Progenitor cell of endocrine pancreas (in vitro differentiated cells): Measurements from ENCODE around the gene SKIC8. TPM values are rescaled to one million over a fixed set of nuclear protein-coding genes. Genes with fewer than 3 reads are reported as not detected.

ENCODE experiments used
- DNase-seq: peaks from one replicate; pipeline ENCODE4 v3.0.0; 2021; ENCODE audit warnings: low spot score; ENCODE audit not compliant: unreplicated experiment
- H3K27ac Mint-ChIP-seq: 2 replicates; pipeline ENCODE4 v1.8.0; 2021; ENCODE audit warnings: mild to moderate bottlenecking, moderate library complexity, mixed read lengths
- H3K27me3 Mint-ChIP-seq: 2 replicates; pipeline ENCODE4 v1.8.0; 2021; ENCODE audit warnings: mixed read lengths
- H3K36me3 Mint-ChIP-seq: 2 replicates; pipeline ENCODE4 v1.8.0; 2022; ENCODE audit warnings: mixed read lengths; ENCODE audit not compliant: insufficient read depth
- H3K4me1 Mint-ChIP-seq: 2 replicates; pipeline ENCODE4 v1.8.0; 2021; ENCODE audit warnings: low read depth, mixed read lengths
- H3K4me3 Mint-ChIP-seq: 2 replicates; pipeline ENCODE4 v1.8.0; 2021; ENCODE audit warnings: low read depth, mild to moderate bottlenecking, moderate library complexity, mixed read lengths
- H3K9me3 Mint-ChIP-seq: 2 replicates; pipeline ENCODE4 v1.8.0; 2021; ENCODE audit warnings: low read depth, mixed read lengths
- total RNA-seq: library from RNA; stranded (reverse); gene quantifications from 2 replicates; pipeline ENCODE4 v1.2.1, GENCODE V29; 2021
- TF ChIP-seq, protein P1 (sequence below): fragments of 200-600 bp; sonication (generic); IDR thresholded peaks from one replicate; pipeline ENCODE4 v1.5.0; 2021; ENCODE audit warnings: antibody characterized with exemption, mild to moderate bottlenecking; ENCODE audit not compliant: unreplicated experiment

SKIC8 gene
- total RNA-seq, 1 donor from 2014 or later, result 46.1 TPM

DNA sequence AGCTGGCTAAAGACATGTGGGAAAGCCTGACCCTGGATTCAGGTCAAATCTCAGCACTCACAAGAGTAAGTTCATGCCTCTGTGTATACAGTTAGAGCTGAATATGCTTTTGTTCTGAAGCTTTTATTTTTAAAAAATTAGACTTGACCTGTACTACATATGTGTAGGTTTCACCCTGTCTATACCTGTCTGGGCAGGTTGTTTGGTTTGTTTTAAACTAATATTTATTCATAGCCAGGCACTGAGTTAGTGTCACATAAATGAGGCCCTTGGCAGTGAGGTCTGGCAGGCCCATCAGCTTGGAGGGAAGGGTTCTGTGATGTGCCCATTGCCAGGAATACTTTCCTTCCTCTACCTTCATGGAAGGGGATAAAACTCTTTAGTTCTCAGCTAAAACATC lies 33.2 kb downstream of the SKIC8 start:
- Mint-ChIP-seq H3K36me3 (no peaks in the 10 kb centered on the region), H3K4me3 (no peak overlapping the region), H3K9me3 (no peaks in the 10 kb centered on the region), H3K27ac (no peak overlapping the region), H3K4me1 (no peaks in the 10 kb centered on the region), H3K27me3 (peaks cover 10% of the 10 kb centered on the region)
- no peak for DNase-seq
- TF ChIP-seq, protein P1, sequence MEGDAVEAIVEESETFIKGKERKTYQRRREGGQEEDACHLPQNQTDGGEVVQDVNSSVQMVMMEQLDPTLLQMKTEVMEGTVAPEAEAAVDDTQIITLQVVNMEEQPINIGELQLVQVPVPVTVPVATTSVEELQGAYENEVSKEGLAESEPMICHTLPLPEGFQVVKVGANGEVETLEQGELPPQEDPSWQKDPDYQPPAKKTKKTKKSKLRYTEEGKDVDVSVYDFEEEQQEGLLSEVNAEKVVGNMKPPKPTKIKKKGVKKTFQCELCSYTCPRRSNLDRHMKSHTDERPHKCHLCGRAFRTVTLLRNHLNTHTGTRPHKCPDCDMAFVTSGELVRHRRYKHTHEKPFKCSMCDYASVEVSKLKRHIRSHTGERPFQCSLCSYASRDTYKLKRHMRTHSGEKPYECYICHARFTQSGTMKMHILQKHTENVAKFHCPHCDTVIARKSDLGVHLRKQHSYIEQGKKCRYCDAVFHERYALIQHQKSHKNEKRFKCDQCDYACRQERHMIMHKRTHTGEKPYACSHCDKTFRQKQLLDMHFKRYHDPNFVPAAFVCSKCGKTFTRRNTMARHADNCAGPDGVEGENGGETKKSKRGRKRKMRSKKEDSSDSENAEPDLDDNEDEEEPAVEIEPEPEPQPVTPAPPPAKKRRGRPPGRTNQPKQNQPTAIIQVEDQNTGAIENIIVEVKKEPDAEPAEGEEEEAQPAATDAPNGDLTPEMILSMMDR, result no peak

DNA sequence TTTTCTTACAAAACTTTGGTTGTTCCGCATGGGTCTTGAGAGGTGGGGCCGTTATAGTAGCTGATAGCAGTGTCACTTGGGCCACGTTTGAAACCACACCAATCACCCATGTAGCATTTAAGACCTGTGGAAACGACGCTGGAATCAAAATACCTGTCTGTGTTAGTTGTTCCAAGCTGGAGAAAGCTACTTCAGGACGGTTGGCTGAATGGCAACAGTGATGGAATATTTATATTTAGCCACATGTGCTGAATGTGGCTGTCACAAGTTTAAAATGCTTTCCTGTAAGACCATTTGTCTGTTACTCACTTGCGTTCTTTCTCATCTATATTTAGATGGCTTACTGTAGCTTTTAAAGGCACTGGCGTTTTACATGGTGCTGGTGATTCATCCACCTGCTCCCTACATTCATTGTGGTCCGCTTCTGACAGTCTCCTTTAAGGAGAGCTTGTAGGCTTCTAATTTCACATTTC lies 33.6 kb downstream of the SKIC8 start:
- H3K4me1 Mint-ChIP-seq, result no peaks in the 10 kb centered on the region
- DNase-seq, result no peak
- no peaks in the 10 kb centered on the region for H3K9me3 Mint-ChIP-seq
- no peak overlapping the region for H3K27ac Mint-ChIP-seq
- peaks cover 10% of the 10 kb centered on the region for H3K27me3 Mint-ChIP-seq
- TF ChIP-seq, protein P1, result no peak
- no peak overlapping the region for H3K4me3 Mint-ChIP-seq
- no peaks in the 10 kb centered on the region for H3K36me3 Mint-ChIP-seq

DNA sequence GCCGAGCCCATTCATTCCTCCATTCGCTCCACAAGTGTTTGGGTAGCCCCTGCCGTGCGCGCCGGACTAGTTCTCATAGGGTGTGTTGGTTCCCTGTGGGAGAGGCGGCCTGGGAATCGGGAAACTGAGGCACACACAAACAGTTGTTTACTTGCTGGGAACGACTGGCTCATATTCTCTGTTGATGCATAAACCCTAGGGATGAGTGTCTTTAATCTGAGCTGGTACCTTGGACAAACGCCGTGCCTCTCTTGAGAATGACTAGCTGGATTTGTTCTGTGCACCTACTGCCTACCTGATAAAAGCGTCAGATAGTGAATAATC lies 34.3 kb downstream of the SKIC8 start:
- Mint-ChIP-seq H3K27me3 (peaks cover 10% of the 10 kb centered on the region), H3K27ac (peak overlapping the region; percentile 45), H3K4me1 (no peaks in the 10 kb centered on the region), H3K4me3 (peak overlapping the region; percentile 45), H3K36me3 (no peaks in the 10 kb centered on the region), H3K9me3 (no peaks in the 10 kb centered on the region)
- TF ChIP-seq, protein P1, result no peak
- no peak for DNase-seq

DNA sequence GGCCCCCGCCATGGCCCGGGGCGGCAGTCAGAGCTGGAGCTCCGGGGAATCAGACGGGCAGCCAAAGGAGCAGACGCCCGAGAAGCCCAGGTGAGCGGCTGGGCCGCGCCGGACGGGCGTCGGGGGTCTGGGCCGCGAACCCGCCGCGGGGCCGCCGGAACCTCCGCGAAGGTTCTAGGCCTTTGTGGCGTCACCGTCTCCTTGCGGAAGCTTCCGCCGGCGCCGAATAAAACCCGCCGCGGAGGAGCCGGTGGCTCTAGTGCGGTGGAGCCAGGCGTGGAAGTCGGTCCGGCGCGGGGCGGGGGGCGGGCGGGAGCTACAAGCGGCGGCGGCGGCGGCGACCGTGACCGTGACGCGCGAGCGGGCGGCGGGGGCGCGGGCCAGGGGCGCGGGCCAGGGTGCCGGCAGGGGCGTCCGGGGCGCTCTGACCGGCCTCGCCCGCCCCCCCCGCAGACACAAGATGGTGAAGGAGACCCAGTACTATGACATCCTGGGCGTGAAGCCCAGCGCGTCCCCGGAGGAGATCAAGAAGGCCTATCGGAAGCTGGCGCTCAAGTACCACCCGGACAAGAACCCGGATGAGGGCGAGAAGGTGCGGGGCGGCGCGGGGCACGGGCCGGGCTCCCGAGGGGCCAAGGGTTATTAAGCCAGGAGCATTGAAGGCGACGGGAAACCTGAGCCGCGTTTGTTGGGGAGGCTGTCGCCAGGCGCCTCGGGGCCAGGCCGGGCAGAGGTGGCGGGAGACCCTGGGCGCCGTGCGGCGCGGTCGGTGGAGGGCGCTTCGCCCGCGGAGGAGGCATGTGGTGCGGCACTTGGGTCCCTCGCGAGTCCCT lies 34.9 kb downstream of the SKIC8 start, which contains the start of gene DNAJA4:
DNAJA4 (plus strand) TSS at position 259 of the 833 bp plus-strand sequence; CDS start at position 461, 202 bp downstream.
- Mint-ChIP-seq H3K27ac (peak within 1 kb of the TSS; percentile 45), H3K36me3 (no peaks in the 10 kb centered on the region), H3K4me1 (no peaks in the 10 kb centered on the region), H3K9me3 (no peaks in the 10 kb centered on the region), H3K27me3 (peaks cover 10% of the 10 kb centered on the region), H3K4me3 (peak within 1 kb of the TSS; percentile 45)
- DNase-seq, result no peak
- TF ChIP-seq, protein P1, result no peak

DNA sequence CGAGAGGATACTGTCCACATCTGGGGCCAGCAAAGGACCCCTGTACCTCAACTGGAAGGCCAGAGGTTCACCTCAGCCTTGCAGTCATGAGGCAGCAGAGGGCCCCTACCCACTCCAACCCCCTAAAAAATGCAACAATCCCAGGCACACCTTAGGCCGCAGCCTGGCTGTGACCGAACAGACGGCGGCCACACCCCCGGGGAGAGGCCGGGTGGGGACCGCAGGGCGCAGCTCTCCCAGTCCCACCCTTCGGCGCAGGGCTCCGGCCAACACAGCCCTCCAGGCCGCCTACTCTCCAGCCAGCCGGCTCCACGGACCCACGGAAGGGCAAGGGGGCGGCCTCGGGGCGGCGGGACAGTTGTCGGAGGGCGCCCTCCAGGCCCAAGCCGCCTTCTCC lies 35.5 kb downstream of the SKIC8 start:
- DNase-seq, result no peak
- no peak overlapping the region for H3K4me3 Mint-ChIP-seq
- TF ChIP-seq, protein P1, result no peak
- peaks cover 11% of the 10 kb centered on the region for H3K27me3 Mint-ChIP-seq
- H3K9me3 Mint-ChIP-seq, result no peaks in the 10 kb centered on the region
- no peaks in the 10 kb centered on the region for H3K4me1 Mint-ChIP-seq
- H3K27ac Mint-ChIP-seq, result no peak overlapping the region
- H3K36me3 Mint-ChIP-seq, result no peaks in the 10 kb centered on the region
